ENCODE results near the gene PIEZO2.
"Not testable (repeated sequence)": the region's sequence is repeated elsewhere in the genome, so short reads cannot be mapped to it uniquely, and the experiment has no call there.

Gene PIEZO2

DNA sequence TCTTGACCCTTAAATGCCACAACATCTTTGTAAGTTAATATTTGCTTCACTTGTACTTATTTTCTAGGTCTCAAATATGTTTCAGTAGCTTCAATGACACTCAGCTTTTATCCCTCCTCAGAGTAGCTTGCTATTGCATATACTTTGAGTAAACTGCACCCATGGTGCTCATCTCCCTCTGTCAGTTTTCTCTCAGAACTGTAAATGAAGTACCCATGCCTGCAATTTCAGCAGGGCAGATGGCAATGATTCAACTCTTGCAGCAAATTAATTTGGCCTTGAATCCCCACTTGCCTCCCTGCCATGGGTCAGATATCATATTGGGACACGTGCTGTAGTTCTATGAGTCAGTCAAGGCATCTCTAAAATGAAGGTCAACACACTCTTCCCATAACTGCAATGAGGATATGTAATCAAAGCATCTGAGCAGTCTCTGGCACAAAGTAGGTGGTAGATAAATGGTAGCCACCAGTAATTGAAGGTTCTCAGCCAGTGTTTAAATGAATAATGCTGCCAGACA is 225.8 kb downstream of the PIEZO2 start:
- no peak for DNase-seq

DNA sequence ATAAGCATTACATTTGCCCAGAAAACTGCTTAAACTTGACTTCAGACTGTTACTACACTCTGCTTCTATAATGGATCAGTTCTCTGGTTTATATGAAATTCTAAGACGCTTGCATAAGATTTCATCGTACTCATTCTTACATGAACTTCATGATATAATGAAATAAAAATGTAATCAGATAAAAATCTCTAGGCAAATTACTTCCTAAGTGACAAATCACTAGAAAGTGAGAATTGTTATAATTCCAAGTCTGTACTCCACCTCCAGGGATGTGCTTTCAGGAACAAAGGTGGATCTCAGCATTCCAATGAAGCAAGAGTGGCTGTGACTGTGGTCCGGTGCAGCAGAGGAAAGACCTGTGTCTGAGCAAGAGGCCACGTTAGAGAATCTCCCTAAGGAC is 226.2 kb downstream of the PIEZO2 start:
- DNase-seq, result no peak

DNA sequence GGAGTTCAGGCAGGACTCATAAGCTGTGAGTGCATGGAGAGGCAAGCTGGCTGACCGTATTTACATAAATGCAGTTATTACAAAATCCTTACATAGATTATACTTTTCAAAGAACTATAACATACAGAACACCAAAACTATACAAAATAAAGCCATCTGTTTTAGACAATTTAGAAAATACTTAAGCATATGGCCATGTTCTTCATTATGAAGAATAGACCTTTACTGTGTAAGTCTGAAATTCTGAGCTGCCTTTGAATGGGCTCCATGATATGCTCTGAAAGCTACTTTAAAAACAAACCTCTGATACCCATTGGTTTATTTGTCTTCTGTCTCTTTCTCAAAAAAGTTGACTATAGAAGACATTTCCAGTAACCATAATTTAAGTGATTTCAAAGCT is 226.7 kb downstream of the PIEZO2 start:
- DNase-seq, result not testable (repeated sequence)

DNA sequence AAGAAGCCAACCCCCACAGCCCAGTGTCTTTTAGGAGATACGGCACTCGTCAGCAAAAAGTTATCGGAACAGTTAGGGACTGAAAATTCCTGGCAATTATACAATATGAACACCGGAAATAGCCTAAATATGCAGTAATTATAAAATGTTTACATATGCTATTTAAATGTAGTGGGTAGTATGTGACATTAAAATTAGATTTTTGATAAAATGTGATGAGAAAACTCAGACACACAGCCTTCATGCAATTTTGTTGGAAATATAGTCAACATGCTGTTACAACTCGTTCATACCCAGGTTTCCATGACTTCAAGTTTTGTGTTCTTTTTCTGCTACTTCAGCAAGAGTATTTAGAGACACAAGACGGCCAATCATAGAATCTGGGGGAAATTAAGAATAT is 229.1 kb downstream of the PIEZO2 start:
- not testable (repeated sequence) for DNase-seq

DNA sequence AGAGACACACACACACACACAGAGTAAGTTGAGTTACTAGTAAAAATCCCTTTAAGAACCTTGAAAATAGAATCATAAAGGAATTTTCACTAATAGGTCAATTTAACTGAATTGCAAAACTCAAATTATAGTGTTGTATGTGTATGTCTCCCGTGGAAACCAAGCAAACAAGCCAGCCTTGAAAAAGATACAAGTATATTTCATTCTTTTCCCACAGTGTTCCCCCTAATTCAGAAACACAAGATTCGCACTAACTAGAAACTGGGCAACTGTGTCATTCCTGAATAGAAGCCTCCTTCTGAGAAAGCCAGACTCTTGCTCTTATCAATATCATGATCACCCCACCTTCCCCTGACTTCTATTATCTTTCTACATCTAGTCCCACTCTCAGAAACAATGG is 229.5 kb downstream of the PIEZO2 start:
- no peak for DNase-seq

DNA sequence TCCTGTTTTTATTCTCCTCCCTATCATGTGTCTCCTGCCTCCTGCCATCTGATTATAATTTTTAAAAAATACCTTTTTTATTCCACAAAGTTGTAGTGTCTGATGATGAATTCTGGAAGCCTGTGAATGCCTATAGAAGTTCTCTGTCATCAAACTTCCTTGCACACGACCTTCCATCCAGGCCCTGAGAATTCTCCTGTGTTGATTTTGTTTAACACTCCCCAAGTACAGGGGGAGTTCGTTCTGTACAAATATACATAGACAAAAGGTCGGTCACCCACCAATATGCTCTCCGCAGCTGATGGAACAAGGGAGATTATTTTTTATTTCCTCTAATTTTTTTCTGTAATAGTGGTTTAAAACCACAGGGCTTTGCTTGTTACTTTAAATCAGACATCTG is 232.5 kb downstream of the PIEZO2 start:
- no peak for DNase-seq

DNA sequence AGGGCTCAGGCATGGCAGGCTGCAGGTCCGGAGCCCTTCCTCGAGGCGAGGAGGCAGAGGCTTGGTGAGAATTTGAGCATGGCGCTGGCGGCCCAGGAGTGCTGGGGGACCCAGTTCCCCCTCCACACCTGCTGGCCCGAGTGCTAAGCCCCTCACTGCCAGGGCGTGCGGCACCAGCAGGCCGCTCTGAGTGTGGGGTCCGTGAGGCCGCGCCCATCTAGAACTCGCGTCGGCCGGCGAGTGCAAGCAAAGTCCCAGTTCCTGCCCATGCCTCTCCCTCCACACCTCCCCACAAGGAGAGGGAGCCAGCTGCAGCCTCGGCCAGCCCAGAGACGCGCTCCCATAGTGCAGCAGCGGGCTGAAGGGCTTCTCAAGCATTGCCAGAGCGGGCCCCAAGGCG is 233.0 kb downstream of the PIEZO2 start:
- DNase-seq, result no peak

DNA sequence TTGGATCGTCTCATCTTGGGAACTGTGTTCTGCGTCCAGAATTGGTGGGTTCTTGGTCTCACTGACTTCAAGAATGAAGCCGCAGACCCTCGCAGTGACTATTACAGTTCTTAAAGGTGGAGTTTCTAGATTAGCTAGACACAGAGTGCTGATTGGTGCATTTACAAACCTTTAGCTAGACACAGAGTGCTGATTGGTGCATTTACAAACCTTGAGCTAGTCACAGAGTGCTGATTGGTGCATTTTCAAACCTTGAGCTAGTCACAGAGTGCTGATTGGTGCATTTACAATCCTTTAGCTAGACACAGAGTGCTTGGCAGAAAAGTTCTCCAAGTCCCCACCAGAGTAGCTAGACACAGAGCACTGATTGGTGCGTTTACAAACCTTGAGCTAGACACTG is 233.6 kb downstream of the PIEZO2 start:
- DNase-seq, result not testable (repeated sequence)

DNA sequence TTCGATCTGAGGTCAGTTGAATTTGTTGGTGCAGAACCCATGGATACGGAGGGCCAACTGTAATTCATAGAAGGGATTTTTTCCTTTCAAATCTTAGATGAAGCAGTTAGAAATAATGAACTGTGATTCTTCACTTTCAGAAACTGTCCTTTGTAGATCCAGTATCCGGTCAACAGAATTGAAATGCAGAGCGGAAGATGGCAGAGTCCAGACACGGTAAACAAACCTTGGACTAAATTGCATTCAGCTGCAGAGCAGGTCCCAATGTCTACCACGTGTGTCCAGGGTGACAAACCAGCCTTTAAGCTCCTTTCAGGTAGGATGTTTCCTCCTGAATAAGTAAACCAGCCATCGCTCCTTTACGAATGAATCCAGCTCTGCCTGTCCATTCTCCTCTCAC is 234.8 kb downstream of the PIEZO2 start:
- DNase-seq, result not testable (repeated sequence)

DNA sequence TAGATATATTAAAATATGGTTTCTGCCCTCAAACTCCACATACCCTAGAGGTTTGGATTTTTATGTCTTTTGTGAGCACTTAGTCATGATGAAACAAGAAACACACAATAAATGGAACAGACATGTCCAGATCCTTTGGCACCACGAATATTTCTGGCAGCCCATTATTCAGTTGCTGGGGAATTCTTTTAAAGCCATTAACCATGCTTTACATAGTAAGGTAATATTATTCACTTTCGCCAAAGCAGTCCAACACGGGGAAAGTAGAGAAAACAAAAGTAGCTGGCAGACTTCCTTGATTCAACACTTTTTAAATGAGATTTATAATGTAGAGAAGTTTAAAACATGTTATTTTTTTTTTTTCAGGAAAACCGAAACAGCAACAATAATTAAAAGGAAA is 235.4 kb downstream of the PIEZO2 start:
- DNase-seq, result no peak

DNA sequence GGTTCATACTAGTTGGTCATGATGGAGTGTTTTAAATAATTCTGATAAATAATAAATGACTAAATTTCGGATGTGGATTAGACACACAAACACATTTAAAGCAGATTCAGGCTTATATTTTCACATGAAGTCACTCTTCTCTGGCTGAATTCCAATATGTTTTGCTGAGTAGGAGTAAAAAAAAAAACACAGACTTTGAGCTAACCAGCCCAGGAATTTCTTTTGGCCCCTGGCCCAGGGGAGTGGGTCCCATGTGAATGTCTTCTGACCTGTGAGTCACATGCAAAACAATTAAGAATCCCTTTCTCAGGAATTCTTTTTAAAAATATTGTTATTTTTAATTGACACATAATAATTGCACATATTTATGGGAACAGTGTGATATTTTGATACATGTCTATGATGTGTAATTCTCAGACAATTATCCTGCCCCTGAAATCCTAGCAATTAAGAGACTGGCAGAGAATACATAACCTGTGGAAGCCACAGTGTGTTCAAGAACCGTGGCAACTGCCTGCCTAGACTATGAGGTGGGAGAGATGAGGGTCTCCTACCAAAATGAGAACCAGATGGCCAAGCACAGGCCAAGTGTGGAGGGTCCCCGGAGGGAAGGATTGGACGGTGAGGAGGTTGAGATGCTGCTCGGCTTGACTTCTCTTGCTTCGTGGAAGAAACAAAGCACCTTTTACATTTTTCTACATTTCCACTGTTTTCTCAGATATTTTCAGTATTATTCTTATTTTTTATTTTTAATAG is 236.4 kb downstream of the PIEZO2 start:
- DNase-seq, result no peak

DNA sequence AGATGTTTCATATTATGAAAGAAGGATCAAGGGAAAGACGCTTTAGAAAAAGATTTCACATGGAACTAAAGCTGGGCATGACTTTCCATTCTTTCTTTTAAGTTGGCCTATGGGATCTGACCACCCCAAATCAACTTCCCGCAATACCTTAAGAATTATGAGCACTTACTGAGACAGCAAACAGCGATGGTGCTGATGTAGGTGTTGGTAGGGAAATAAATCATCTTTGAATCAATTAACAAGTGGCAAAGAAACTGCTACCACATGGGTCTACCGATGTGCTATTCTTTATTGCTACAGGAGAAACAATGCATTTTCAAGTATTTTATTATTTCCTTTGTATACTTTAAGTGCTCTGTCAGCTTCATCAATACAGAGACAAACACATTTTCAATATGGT is 239.6 kb downstream of the PIEZO2 start:
- no peak for DNase-seq

DNA sequence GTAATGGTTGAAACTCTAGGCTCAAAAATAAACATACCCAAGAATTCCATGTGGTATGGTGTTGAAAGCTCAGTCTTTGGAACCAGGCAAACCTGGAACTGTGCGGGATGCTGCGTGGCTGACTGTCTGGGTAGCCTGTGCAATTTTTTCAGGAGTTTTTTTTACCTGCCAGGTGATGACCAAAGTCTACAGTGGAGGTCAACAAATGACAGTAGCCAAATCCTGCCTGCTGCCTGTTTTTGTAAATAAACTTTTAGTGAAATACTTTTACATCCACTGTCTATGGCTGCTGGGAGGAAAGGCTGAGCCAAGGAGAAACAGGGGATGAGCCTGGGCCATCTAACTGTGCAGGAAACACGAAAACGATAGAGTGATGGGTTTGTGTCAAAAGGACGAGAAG is 240.6 kb downstream of the PIEZO2 start:
- DNase-seq, result no peak

DNA sequence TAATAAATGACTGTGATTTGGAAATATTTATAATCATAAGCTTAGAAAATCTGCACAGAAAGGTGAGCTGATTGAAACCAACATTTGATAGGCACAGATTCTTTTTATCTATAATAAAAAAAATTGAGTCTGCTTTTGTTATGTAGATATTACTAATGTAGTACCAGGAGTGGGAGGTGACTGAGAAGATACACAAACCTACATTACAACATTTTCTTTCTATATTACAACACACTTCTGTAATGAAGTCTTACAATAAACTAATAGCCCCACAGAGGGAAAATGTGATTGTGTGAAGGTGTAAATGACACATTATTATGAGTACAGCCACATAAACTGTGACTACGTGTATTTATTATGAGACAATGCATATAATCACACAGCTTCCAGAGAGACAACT is 241.6 kb downstream of the PIEZO2 start:
- DNase-seq, result no peak

DNA sequence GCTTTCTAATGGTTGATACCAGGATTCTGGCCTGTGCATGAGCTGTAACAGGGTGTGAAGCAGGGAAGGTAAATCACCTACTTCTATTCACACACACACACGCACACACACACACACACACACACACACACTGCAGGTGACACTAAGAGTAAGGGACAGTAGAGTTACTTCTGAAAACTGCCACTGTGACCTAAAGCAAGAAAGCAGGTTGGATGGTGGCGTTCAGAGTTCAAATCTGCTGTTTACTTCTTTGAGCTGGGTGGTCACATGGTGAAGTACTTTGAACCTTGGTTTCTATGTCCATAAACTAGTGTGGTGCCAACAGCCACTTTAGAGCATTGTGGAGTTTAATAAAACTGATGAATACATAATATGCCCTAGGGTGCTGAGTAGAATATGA is 248.0 kb downstream of the PIEZO2 start:
- no peak for DNase-seq

DNA sequence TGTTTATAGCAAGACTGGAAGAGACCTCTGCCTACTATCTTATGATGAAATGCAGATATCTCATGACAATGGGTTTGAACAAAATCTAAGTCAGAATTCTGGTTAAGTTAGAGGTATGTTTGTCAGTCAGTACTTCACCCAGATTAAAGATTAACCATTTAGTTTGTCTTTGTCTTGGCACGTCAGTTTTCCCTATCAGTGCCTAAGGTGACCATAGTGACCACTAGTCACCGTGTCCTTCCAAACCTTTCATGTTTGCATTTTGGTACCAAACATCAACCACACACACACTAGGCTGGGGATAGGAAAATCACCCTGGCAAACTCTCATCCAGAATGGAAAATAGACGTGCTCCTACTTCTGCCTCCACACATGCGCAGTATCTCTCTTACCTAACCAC is 248.9 kb downstream of the PIEZO2 start:
- DNase-seq, result no peak

DNA sequence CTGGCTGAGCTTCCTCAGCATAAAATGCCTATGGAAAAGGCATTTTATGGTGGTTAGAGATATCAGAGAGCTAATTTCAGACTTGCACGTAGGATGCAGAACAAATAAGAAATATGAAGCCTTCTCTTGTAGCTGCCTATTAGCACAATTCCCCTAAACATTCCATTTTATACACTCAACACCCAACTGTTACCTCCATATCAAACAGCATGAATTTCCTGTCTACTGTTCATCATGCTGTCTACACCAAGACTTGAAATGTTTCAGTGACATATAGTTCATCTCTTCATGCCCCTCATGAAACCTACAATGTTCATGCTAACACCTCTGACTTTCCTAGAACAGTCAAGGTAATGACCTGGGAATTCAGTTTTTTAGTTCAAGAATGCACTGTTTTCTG is 249.9 kb downstream of the PIEZO2 start:
- no peak for DNase-seq

DNA sequence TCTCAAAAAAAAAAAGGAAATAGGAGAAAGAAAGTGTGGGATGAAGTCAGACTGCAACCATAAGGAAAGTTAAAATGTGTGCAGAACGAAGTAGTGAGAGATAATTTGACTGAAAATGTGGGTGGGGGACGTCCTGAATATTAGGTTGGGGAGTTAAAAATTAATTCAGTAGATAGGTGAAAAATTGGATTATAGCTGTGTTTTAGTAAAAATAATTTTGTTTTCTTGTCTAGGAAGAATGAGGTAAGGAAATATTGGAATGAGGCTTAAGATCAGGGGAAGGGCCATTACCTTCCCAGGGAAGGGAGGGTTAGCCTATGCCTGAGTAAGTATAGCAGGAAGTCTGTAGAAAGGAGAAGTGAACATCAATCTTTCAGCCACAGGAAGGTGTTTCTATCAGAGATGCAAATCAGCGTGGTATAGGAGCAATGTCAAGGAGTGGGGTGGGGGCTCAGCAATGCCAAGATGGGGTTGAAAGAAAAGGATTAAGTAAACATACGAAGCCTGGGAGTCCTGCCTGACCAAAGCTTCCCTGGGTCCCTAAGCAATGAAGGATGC is 250.9 kb downstream of the PIEZO2 start:
- no peak for DNase-seq

DNA sequence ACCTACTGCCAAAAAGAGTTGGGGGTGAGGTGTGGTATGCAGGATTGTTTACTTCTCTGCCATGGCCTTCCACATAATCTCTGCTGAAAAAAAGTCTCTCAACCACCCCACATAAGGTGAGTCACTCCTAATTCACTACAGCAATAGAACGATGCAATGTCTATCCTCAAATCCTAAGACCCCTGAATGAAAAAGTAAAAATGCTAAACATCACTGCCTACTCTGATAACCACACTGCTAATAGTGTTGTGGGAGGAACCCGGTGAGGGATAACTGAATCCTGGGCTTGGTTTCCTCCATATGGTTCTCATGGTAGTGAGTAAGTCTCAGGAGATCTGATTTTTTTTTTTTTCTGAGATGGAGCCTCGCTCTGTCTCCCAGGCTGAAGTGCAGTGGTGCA is 252.5 kb downstream of the PIEZO2 start:
- no peak for DNase-seq

DNA sequence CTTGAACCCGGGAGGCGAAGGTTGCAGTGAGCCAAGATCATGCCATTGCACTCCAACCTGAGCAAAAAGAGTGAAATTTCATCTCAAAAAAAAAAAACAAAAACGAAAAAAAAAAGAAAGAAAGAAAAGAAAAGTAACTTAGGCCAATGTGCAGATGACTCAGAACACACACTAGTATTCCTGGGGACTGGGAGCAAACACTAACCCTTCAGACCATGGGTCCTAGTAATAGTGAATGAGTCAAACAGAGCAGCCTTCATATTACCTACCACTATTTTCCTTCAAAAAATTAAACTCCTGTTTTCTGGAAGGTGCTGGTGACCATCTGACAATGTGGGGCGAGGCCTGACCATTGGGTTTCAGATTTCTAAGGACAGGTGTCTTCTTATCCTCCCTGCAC is 253.4 kb downstream of the PIEZO2 start:
- DNase-seq, result no peak

DNA sequence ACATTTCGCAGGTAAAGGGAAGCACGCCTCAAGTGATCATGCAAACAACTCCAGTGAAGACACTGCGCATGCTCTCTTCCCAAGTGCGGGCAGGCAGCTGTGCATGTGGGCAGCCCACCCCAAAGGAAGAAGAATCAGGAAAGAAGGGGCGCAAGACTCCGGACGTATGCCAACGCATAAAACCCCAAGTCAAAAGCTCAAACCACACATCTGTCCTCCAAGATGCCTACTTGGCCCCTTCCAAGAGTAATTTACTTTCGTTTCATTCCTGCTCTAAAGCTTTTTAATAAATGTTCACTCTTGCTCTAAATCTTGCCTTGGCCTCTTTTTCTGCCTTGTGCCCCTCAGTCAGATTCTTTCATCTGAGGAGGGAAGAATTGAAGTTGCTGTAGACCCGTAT is 254.9 kb downstream of the PIEZO2 start:
- no peak for DNase-seq

DNA sequence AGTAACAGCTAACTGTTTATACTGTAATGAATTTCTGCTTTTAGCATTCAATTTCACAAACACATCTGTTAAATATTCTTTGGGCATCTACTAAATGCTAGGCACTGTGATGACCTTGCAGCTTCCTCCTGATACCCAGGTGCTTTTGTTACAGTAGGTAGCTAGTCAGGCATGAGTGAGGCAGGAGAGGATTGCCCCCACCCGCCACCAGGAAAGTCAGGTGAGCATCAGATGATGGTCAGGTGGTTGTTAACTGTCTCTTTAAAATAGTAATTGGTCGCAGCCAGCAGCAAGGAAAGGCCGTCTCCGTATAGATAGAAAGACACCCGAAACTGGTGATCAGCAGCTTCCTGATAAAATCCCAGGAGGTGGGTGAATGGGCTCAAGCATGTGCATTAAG is 255.6 kb downstream of the PIEZO2 start:
- no peak for DNase-seq

DNA sequence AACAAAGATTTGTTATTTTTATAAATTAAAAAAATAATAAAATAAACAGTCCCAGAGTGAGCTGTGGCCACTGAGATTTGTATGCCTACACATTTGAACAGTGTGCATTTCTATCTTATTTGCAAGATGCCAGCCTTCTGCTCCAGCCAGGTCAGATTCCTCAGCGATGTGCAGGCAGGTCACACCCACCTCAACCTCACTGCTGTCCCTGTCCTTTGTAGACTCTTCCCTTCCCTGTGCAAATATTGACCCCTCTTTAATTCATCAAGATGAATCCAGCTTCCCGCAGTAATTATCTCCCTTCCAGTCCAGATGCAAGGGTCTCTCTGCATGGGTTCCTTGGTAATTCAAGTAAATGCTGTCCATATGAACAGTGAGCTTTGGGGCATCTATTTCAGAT is 256.2 kb downstream of the PIEZO2 start:
- DNase-seq, result no peak

DNA sequence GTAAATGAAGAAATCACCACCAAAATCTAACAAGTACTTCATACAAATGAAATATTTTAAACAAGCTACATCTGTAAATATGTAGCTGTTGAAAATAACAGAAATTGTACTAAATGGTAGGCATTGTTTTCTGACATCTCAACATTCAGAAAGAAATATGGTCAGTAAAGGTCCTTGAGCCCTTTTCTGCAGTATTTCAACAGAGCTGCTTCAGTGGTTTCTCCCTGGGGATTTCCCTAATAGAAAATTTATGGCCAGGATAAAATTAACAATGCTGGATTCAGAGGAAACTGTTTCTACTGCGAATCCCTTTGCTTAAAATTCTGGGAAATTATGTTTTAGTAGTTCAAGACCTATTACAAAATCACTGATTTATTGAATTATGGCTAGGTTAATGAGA is 256.6 kb downstream of the PIEZO2 start:
- DNase-seq, result no peak

DNA sequence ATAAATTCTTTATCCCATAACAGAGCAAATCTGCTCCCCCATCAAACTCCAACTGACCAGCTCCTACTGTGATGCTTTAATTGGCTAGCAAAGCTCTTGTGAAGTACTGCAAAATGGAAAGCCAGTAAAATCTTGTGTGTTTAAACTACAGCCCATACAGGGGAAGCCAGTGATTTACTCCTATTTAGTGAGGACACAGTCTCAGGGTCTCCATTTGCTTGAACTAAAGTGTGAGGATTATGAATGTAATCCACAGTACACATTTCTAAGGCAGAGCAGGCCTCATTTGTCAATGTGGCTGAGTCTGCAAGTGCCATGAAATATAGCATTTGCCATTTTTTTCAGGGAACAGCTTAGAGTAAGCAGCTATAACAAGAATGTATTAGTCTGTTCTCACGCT is 259.3 kb downstream of the PIEZO2 start:
- DNase-seq, result no peak

Data from NCI-H510A (cell line).